Mesothelial cell of epicardium (in vitro differentiated cells): ENCODE measurements around the gene RABEP1. TPM values are rescaled to one million over a fixed set of nuclear protein-coding genes. Genes with fewer than 3 reads are reported as not detected.

Experiments used
- DNase-seq, 2 experiments: peaks; one replicate each; pipeline ENCODE4 v3.0.0; 2021; ENCODE audit warnings: low spot score in 2 of 2; ENCODE audit not compliant: unreplicated experiment in 2 of 2
- H3K27ac Mint-ChIP-seq: 2 replicates; pipeline ENCODE4 v1.8.0; 2021; ENCODE audit warnings: mixed read lengths
- H3K27me3 Mint-ChIP-seq: 2 replicates; pipeline ENCODE4 v1.8.0; 2021; ENCODE audit warnings: low read depth, mixed read lengths
- H3K36me3 Mint-ChIP-seq: 2 replicates; pipeline ENCODE4 v1.8.0; 2021; ENCODE audit warnings: mixed read lengths
- H3K4me1 Mint-ChIP-seq: 2 replicates; pipeline ENCODE4 v1.8.0; 2021; ENCODE audit warnings: mixed read lengths
- H3K4me3 Mint-ChIP-seq: 2 replicates; pipeline ENCODE4 v1.8.0; 2021; ENCODE audit warnings: mild to moderate bottlenecking, moderate library complexity, mixed read lengths
- H3K9me3 Mint-ChIP-seq: 2 replicates; pipeline ENCODE4 v1.8.0; 2021; ENCODE audit warnings: mixed read lengths
- CTCF ChIP-seq: fragments of 200-600 bp; sonication (generic); IDR thresholded peaks from one replicate; pipeline ENCODE4 v1.5.0; 2021; ENCODE audit warnings: antibody characterized with exemption; ENCODE audit not compliant: unreplicated experiment
- total RNA-seq: library from RNA; stranded (reverse); gene quantifications from 3 replicates; pipeline ENCODE4 v1.2.1, GENCODE V29; 2021

RABEP1 gene
- total RNA-seq, 1 donor from 2014 or later: 50.9 TPM

GRCh38 chr17:5263441-5263840 is 18.6 kb upstream of the RABEP1 start:
- H3K36me3 Mint-ChIP-seq: no peaks in the 10 kb centered on the region
- TF ChIP-seq CTCF: no peak
- H3K4me3 Mint-ChIP-seq: no peak overlapping the region
- H3K9me3 Mint-ChIP-seq: peaks cover 4% of the 10 kb centered on the region
- no peak overlapping the region for H3K27ac Mint-ChIP-seq
- no peaks in the 10 kb centered on the region for H3K4me1 Mint-ChIP-seq
- no peak for DNase-seq
- H3K27me3 Mint-ChIP-seq: no peaks in the 10 kb centered on the region

GRCh38 chr17:5264893-5265292 is 17.2 kb upstream of the RABEP1 start:
- DNase-seq: no peak
- Mint-ChIP-seq H3K4me1 (no peaks in the 10 kb centered on the region), H3K36me3 (no peaks in the 10 kb centered on the region), H3K9me3 (peaks cover 4% of the 10 kb centered on the region), H3K27ac (no peak overlapping the region), H3K4me3 (no peak overlapping the region), H3K27me3 (no peaks in the 10 kb centered on the region)
- TF ChIP-seq CTCF: no peak

GRCh38 chr17:5269241-5269960 is 12.7 kb upstream of the RABEP1 start:
- TF ChIP-seq CTCF: no peak
- H3K27ac Mint-ChIP-seq: no peak overlapping the region
- no peaks in the 10 kb centered on the region for H3K27me3 Mint-ChIP-seq
- peaks cover 4% of the 10 kb centered on the region for H3K9me3 Mint-ChIP-seq
- no peak for DNase-seq
- H3K4me1 Mint-ChIP-seq: no peaks in the 10 kb centered on the region
- no peaks in the 10 kb centered on the region for H3K36me3 Mint-ChIP-seq
- no peak overlapping the region for H3K4me3 Mint-ChIP-seq

- H3K4me1 Mint-ChIP-seq: no peaks in the 10 kb centered on the region
- H3K27ac Mint-ChIP-seq: no peak overlapping the region
- peaks cover 4% of the 10 kb centered on the region for H3K9me3 Mint-ChIP-seq
Measured at GRCh38 chr17:5272322-5272721, 9.8 kb upstream of the RABEP1 start.

GRCh38 chr17:5282642-5283217 is 646 bp downstream of the RABEP1 start:
- TF ChIP-seq CTCF: no peak
- H3K4me1 Mint-ChIP-seq: peaks cover 26% of the 10 kb centered on the region
- H3K9me3 Mint-ChIP-seq: no peaks in the 10 kb centered on the region
- H3K36me3 Mint-ChIP-seq: no peaks in the 10 kb centered on the region
- DNase-seq: no peak
- no peaks in the 10 kb centered on the region for H3K27me3 Mint-ChIP-seq
- peak overlapping the region; percentile 86 for H3K4me3 Mint-ChIP-seq
- H3K27ac Mint-ChIP-seq: peak overlapping the region; percentile 84

More at GRCh38 chr17:5272322-5272721, 9.8 kb upstream of the RABEP1 start:
- no peak for DNase-seq
- Mint-ChIP-seq H3K27me3 (no peaks in the 10 kb centered on the region), H3K4me3 (no peak overlapping the region), H3K36me3 (no peaks in the 10 kb centered on the region)
- TF ChIP-seq CTCF: no peak
